Stimulated activated CD8-positive, alpha-beta memory T cell treated with anti-CD3 and anti-CD28 coated beads, Interleukin-4, amount 100 ng/mL, for 48 hours (primary cell): Measurements from ENCODE around the gene DNASE1L1.
A peak's percentile ranks its signal among the peaks of the same experiment; 100 is the strongest.

Source experiments
- DNase-seq: peaks from one replicate; pipeline ENCODE4 v3.0.0-alpha.2; 2020

Gene DNASE1L1

GRCh38 chrX:154380787-154381186 is 28.3 kb downstream of the DNASE1L1 start:
- no peak for DNase-seq

- DNase-seq, result no peak
Observed at GRCh38 chrX:154380153-154380552, 28.9 kb downstream of the DNASE1L1 start.

GRCh38 chrX:154379569-154379951 is 29.5 kb downstream of the DNASE1L1 start:
- no peak for DNase-seq

GRCh38 chrX:154378799-154379568 is 30.1 kb downstream of the DNASE1L1 start, which contains the start of gene EMD:
Gene EMD (plus strand): TSS chrX:154379295. CDS start chrX:154379485, 190 bp downstream.
- DNase-seq, result peak; percentile 93

GRCh38 chrX:154378059-154378798 is 30.8 kb downstream of the DNASE1L1 start:
- DNase-seq, result peak; percentile 94

GRCh38 chrX:154376774-154377173 is 32.3 kb downstream of the DNASE1L1 start:
- DNase-seq, result no peak

GRCh38 chrX:154375156-154375504 is 33.9 kb downstream of the DNASE1L1 start:
- DNase-seq, result no peak

GRCh38 chrX:154374313-154375155 is 34.5 kb downstream of the DNASE1L1 start, which contains the start of gene FLNA:
Gene FLNA (minus strand): TSS chrX:154374634. CDS start chrX:154371245, 3,389 bp downstream.
- peak; percentile 57 for DNase-seq

- DNase-seq, result no peak
Observed at GRCh38 chrX:154373340-154374306, 35.4 kb downstream of the DNASE1L1 start.

- peak; percentile 62 for DNase-seq
Observed at GRCh38 chrX:154372612-154373022, 36.4 kb downstream of the DNASE1L1 start.

GRCh38 chrX:154371789-154372300 is 37.2 kb downstream of the DNASE1L1 start:
- no peak for DNase-seq

GRCh38 chrX:154371017-154371788 is 37.9 kb downstream of the DNASE1L1 start:
- peak; percentile 91 for DNase-seq

GRCh38 chrX:154370300-154371016 is 38.6 kb downstream of the DNASE1L1 start:
- no peak for DNase-seq

GRCh38 chrX:154369449-154370299 is 39.4 kb downstream of the DNASE1L1 start:
- peak; percentile 80 for DNase-seq

- peak; percentile 93 for DNase-seq
Observed at GRCh38 chrX:154368630-154369448, 40.2 kb downstream of the DNASE1L1 start.

- no peak for DNase-seq
Observed at GRCh38 chrX:154367474-154368308, 41.4 kb downstream of the DNASE1L1 start.

GRCh38 chrX:154366666-154367055 is 42.4 kb downstream of the DNASE1L1 start:
- no peak for DNase-seq
